Fibroblast of lung (primary cell): Measurements from ENCODE around the gene PELO.

Experiments
- EZH2 ChIP-seq: IDR thresholded peaks from 2 replicates; pipeline ENCODE4 v1.5.1; 2012; ENCODE audit warnings: low read length, control low read depth, mild to moderate bottlenecking; ENCODE audit errors: missing control alignments
- TF ChIP-seq, protein P1 (sequence below), 2 donors: IDR thresholded peaks in 1 of 2; conservative IDR thresholded peaks in 1 of 2; 1 replicate in 1 of 2; 2 replicates in 1 of 2; pipeline ENCODE4 v1.5.1; 2011 to 2012; ENCODE audit warnings: low read length in 2 of 2, control low read depth in 1 of 2, inconsistent platforms in 1 of 2, low read depth in 1 of 2, mild to moderate bottlenecking in 1 of 2

DNA sequence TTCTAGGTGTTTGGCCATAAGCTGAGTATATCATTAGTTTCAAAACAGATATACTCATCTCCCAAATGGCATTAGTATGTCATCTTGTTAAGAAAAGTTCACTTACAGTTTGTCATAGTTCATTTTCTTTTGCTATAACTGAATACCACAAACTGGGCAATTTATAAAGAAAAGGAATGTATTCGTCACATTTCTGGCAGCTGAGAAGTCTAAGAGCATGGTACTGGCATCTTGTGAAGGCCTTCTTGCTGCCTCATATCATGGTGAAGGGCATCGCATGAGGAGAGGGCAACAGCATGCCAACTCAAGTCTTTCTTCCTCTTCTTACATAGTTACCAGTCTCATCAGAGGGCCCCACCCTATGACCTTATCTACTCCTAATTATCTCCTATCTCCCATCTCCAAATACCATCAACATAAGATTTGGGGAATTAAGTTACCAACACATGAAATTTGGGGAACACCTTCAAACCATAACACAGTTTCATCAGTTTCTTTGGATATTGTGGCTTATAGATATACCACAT, 20.4 kb upstream of the PELO start:
- no peak for TF ChIP-seq EZH2
- TF ChIP-seq, protein P1, sequence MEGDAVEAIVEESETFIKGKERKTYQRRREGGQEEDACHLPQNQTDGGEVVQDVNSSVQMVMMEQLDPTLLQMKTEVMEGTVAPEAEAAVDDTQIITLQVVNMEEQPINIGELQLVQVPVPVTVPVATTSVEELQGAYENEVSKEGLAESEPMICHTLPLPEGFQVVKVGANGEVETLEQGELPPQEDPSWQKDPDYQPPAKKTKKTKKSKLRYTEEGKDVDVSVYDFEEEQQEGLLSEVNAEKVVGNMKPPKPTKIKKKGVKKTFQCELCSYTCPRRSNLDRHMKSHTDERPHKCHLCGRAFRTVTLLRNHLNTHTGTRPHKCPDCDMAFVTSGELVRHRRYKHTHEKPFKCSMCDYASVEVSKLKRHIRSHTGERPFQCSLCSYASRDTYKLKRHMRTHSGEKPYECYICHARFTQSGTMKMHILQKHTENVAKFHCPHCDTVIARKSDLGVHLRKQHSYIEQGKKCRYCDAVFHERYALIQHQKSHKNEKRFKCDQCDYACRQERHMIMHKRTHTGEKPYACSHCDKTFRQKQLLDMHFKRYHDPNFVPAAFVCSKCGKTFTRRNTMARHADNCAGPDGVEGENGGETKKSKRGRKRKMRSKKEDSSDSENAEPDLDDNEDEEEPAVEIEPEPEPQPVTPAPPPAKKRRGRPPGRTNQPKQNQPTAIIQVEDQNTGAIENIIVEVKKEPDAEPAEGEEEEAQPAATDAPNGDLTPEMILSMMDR (conservative IDR thresholded peaks at IDR 0.05 in 1 of 2, IDR thresholded peaks at IDR 0.05 in 1 of 2; ENCODE audit: low read depth in 1 of 2, low read length in 2 of 2), result no peak
